HCT116 (cell line): Measurements from ENCODE around the gene OR5B21. TPM values are rescaled to one million over a fixed set of nuclear protein-coding genes. Genes with fewer than 3 reads are reported as not detected.

Experiments
- ATAC-seq: fragments of 200-7000 bp; cut with Tn5 transposase; 2 replicates; pipeline ENCODE4 v1.9.1; 2020; ENCODE audit warnings: mild to moderate bottlenecking, moderate library complexity
- BruUV-seq: library from RNA; stranded (reverse); fragments of 400-500 nt; replicated peaks from 2 replicates; lab custom pipeline; 2021; lab: Mats Ljungman, UMichigan
- CTCF ChIA-PET: fragments of 300-600 bp; sonication (Branson Sonifier 250); formaldehyde crosslinking; loops from one replicate; lab custom pipeline; 2021; ENCODE audit warnings: antibody characterized with exemption; lab: Charles Lee
- POLR2A ChIA-PET: fragments of 300-600, 350-600 bp; sonication (Branson Sonifier 250); formaldehyde crosslinking; loops from one replicate; lab custom pipeline; 2021; ENCODE audit warnings: antibody characterized with exemption; lab: Charles Lee
- RAD21 ChIA-PET, 2 experiments: fragments of 300-600 bp; sonication (Branson Sonifier 250); formaldehyde crosslinking; loops; one replicate each; lab custom pipeline; 2023; ENCODE audit warnings: low total read pairs in 2 of 2; ENCODE audit not compliant: uncharacterized antibody in 2 of 2, unreplicated experiment in 2 of 2, low non-redundant PET in 1 of 2; lab: Charles Lee
- DNase-seq: peaks from one replicate; pipeline ENCODE4 v3.0.0-alpha.2; 2010; ENCODE audit warnings: low read depth, low spot score
- H2AFZ ChIP-seq: fragments of 200-600 bp; shearing (Covaris generic), sonication (generic); 2 replicates; pipeline ENCODE4 v1.6.1; 2017; ENCODE audit warnings: low read depth, mixed run types, mixed read lengths, antibody characterized with exemption, low read length; ENCODE audit not compliant: poor library complexity, severe bottlenecking
- H3K27ac ChIP-seq: 2 replicates; pipeline ENCODE4 v1.5.1; 2012; ENCODE audit warnings: low read depth, low read length
- H3K27me3 ChIP-seq: fragments of 200-600 bp; sonication (generic); 2 replicates; pipeline ENCODE4 v1.6.1; 2016; ENCODE audit warnings: mixed run types, low read length, mixed read lengths; ENCODE audit not compliant: insufficient read depth
- H3K36me3 ChIP-seq, 2 experiments: fragments of 200-500 bp in 1 of 2; fragments of 200-600 bp in 1 of 2; sonication (Bioruptor generic) in 1 of 2; sonication (generic) in 1 of 2; 2 replicates each; pipeline versions ENCODE4 v1.5.1 to v1.6.1; 2014 to 2016; ENCODE audit warnings: low read length in 2 of 2, inconsistent platforms in 1 of 2, mixed read lengths in 1 of 2, mixed run types in 1 of 2; ENCODE audit not compliant: insufficient read depth in 2 of 2, control insufficient read depth in 1 of 2
- H3K4me1 ChIP-seq, 2 experiments: fragments of 200-600 bp in 1 of 2; sonication (generic) in 1 of 2; 2 replicates each; pipeline versions ENCODE4 v1.5.1 to v1.6.1; 2012 to 2017; ENCODE audit warnings: low read length in 2 of 2, inconsistent platforms in 1 of 2, mild to moderate bottlenecking in 1 of 2, mixed read lengths in 1 of 2, mixed run types in 1 of 2, moderate library complexity in 1 of 2; ENCODE audit not compliant: insufficient read depth in 2 of 2, control insufficient read depth in 1 of 2
- H3K4me2 ChIP-seq: fragments of 200-600 bp; sonication (generic); 2 replicates; pipeline ENCODE4 v1.6.1; 2017; ENCODE audit warnings: mixed run types, low read length, mixed read lengths
- H3K4me3 ChIP-seq, 2 experiments: fragments of 200-600 bp in 1 of 2; sonication (generic) in 1 of 2; replicated peaks in 1 of 2; 2 replicates each; pipeline ENCODE4 v1.5.1; 2011 to 2016; ENCODE audit warnings: low read length in 2 of 2, control low read depth in 1 of 2, low read depth in 1 of 2, mild to moderate bottlenecking in 1 of 2, mixed read lengths in 1 of 2, mixed run types in 1 of 2
- H3K79me2 ChIP-seq: fragments of 200-600 bp; sonication (generic); 2 replicates; pipeline ENCODE4 v1.6.1; 2017; ENCODE audit warnings: mild to moderate bottlenecking, mixed run types, low read length, moderate library complexity, mixed read lengths; ENCODE audit not compliant: insufficient read depth
- H3K9ac ChIP-seq: fragments of 200-600 bp; sonication (generic); 2 replicates; pipeline ENCODE4 v1.6.1; 2016; ENCODE audit warnings: low read length, mixed read lengths
- H3K9me2 ChIP-seq: fragments of 200-600 bp; sonication (generic), shearing (Covaris generic); 2 replicates; pipeline ENCODE4 v1.6.1; 2017; ENCODE audit warnings: mixed run types, mild to moderate bottlenecking, moderate library complexity; ENCODE audit not compliant: insufficient read depth
- H3K9me3 ChIP-seq, 2 experiments: fragments of 200-500 bp in 1 of 2; fragments of 200-600 bp in 1 of 2; sonication (Bioruptor generic) in 1 of 2; sonication (generic) in 1 of 2; 2 replicates each; pipeline ENCODE4 v1.6.1; 2014 to 2017; ENCODE audit warnings: low read length in 2 of 2, mixed read lengths in 2 of 2, inconsistent platforms in 1 of 2, low read depth in 1 of 2, mild to moderate bottlenecking in 1 of 2, mixed run types in 1 of 2, moderate library complexity in 1 of 2; ENCODE audit not compliant: control insufficient read depth in 1 of 2, insufficient read depth in 1 of 2
- H4K20me1 ChIP-seq: fragments of 200-600 bp; sonication (generic), shearing (Covaris generic); 2 replicates; pipeline ENCODE4 v1.6.1; 2017; ENCODE audit warnings: mixed run types, mild to moderate bottlenecking, moderate library complexity; ENCODE audit not compliant: insufficient read depth
- CEBPB ChIP-seq: IDR thresholded peaks from 2 replicates; pipeline ENCODE4 v1.6.1; 2012; ENCODE audit warnings: low read depth
- CTCF ChIP-seq, 3 experiments: fragments of 200-600 bp in 1 of 3; sonication (generic) in 1 of 3; IDR thresholded peaks in 2 of 3; conservative IDR thresholded peaks in 1 of 3; 2 replicates each; pipeline ENCODE4 v1.5.1; 2012 to 2017; ENCODE audit warnings: low read depth in 2 of 3, low read length in 2 of 3, antibody characterized with exemption in 1 of 3, borderline replicate concordance in 1 of 3, control low read depth in 1 of 3, mild to moderate bottlenecking in 1 of 3, mixed read lengths in 1 of 3, mixed run types in 1 of 3, moderate library complexity in 1 of 3; ENCODE audit not compliant: insufficient read depth in 1 of 3
- EGR1 ChIP-seq: IDR thresholded peaks from 2 replicates; pipeline ENCODE4 v1.6.1; 2012; ENCODE audit warnings: low read depth
- ELF1 ChIP-seq: IDR thresholded peaks from 2 replicates; pipeline ENCODE4 v1.6.1; 2012; ENCODE audit warnings: low read depth, borderline replicate concordance
- JUND ChIP-seq: IDR thresholded peaks from 2 replicates; pipeline ENCODE4 v1.6.1; 2012
- MAX ChIP-seq: IDR thresholded peaks from 2 replicates; pipeline ENCODE4 v1.6.1; 2012
- RAD21 ChIP-seq: IDR thresholded peaks from 2 replicates; pipeline ENCODE4 v1.6.1; 2012; ENCODE audit warnings: low read depth, mild to moderate bottlenecking
- SRF ChIP-seq: IDR thresholded peaks from 2 replicates; pipeline ENCODE4 v1.6.1; 2012; ENCODE audit warnings: low read depth
- TCF7L2 ChIP-seq: IDR thresholded peaks from 2 replicates; pipeline ENCODE4 v1.7.0; 2011; ENCODE audit warnings: borderline replicate concordance, inconsistent platforms; ENCODE audit not compliant: insufficient read depth, insufficient read length; ENCODE audit errors: extremely low read depth
- ZFX ChIP-seq: fragments of 450-650 bp; IDR thresholded peaks from 2 replicates; pipeline ENCODE4 v1.6.1; 2017
- ZNF274 ChIP-seq: fragments of 200-500 bp; sonication (Bioruptor generic); IDR thresholded peaks from 2 replicates; pipeline ENCODE4 v1.6.1; 2014; ENCODE audit warnings: mild to moderate bottlenecking, low read depth, low read length, inconsistent platforms
- intact Hi-C: fragments of 100-400 bp; cut with micrococcal nuclease; formaldehyde crosslinking; loops from 2 replicates; pipeline ENCODE4 v1.10.0; 2022
- total RNA-seq: library from RNA; stranded (reverse); gene quantifications from one replicate; pipeline ENCODE4 v1.2.1, GENCODE V29; 2021; ENCODE audit not compliant: unreplicated experiment
- TF ChIP-seq, protein P1 (sequence below): IDR thresholded peaks from 2 replicates; pipeline ENCODE4 v1.6.1; 2012
- TF ChIP-seq, protein P2 (sequence below): IDR thresholded peaks from 2 replicates; pipeline ENCODE4 v1.6.1; 2012; ENCODE audit warnings: low read depth

OR5B21 gene
- total RNA-seq, 1 experiment from 2014 or later: not detected

DNA sequence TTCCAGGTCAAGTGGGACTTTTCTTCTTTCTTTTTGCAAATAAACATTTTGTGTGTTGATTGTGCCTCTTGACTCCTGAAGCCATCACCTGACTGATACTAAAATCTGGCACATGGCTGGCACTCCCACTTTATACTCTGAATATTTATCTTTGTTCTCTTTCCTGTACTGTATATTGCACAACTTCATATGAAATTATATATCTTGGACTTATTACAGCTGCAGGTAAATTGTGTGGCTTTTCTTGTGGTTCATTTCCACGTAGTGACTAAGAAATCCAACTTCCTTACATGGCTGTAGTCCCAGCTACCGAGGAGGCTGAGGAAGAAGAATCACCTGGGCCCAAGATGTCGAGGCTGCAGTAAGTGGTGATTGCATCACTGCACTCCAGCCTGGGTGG, 42.2 kb downstream of the OR5B21 start:
- RAD21 ChIA-PET: no interaction called here
- CTCF ChIA-PET: no interaction called here
- TF ChIP-seq CEBPB: no peak
- TF ChIP-seq ELF1: no peak
- TF ChIP-seq SRF: no peak
- TF ChIP-seq JUND: no peak
- no peak for TF ChIP-seq MAX
- TF ChIP-seq, protein P1, sequence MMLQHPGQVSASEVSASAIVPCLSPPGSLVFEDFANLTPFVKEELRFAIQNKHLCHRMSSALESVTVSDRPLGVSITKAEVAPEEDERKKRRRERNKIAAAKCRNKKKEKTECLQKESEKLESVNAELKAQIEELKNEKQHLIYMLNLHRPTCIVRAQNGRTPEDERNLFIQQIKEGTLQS: no peak
- TF ChIP-seq, protein P2, sequence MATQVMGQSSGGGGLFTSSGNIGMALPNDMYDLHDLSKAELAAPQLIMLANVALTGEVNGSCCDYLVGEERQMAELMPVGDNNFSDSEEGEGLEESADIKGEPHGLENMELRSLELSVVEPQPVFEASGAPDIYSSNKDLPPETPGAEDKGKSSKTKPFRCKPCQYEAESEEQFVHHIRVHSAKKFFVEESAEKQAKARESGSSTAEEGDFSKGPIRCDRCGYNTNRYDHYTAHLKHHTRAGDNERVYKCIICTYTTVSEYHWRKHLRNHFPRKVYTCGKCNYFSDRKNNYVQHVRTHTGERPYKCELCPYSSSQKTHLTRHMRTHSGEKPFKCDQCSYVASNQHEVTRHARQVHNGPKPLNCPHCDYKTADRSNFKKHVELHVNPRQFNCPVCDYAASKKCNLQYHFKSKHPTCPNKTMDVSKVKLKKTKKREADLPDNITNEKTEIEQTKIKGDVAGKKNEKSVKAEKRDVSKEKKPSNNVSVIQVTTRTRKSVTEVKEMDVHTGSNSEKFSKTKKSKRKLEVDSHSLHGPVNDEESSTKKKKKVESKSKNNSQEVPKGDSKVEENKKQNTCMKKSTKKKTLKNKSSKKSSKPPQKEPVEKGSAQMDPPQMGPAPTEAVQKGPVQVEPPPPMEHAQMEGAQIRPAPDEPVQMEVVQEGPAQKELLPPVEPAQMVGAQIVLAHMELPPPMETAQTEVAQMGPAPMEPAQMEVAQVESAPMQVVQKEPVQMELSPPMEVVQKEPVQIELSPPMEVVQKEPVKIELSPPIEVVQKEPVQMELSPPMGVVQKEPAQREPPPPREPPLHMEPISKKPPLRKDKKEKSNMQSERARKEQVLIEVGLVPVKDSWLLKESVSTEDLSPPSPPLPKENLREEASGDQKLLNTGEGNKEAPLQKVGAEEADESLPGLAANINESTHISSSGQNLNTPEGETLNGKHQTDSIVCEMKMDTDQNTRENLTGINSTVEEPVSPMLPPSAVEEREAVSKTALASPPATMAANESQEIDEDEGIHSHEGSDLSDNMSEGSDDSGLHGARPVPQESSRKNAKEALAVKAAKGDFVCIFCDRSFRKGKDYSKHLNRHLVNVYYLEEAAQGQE: no peak
- TF ChIP-seq RAD21: no peak
- TF ChIP-seq ZFX: no peak
- TF ChIP-seq CTCF (IDR thresholded peaks at IDR 0.05 in 2 of 3, conservative IDR thresholded peaks at IDR 0.05 in 1 of 3; ENCODE audit: borderline replicate concordance in 1 of 3, insufficient read depth in 1 of 3, low read depth in 2 of 3, low read length in 2 of 3): no peak
- no peak for TF ChIP-seq ZNF274
- TF ChIP-seq TCF7L2: no peak
- TF ChIP-seq EGR1: no peak
- H3K27ac ChIP-seq: no peak overlapping the region
- no peaks in the 10 kb centered on the region for H3K27me3 ChIP-seq
- intact Hi-C loops: no loop called here
- no peak overlapping the region for H3K9ac ChIP-seq
- H3K9me2 ChIP-seq: no peaks in the 10 kb centered on the region
- no peaks in the 10 kb centered on the region; a peak in 1 of 4 replicates for H3K9me3 ChIP-seq
- DNase-seq: no peak
- H3K4me1 ChIP-seq: no peaks in the 10 kb centered on the region
- no peak for ATAC-seq
- H2AFZ ChIP-seq: no peak overlapping the region
- no peaks in the 10 kb centered on the region for H4K20me1 ChIP-seq
- BruUV-seq: no TSS peak
- POLR2A ChIA-PET: no interaction called here
- no peak overlapping the region for H3K4me2 ChIP-seq
- no peaks in the 10 kb centered on the region for H3K36me3 ChIP-seq
- H3K4me3 ChIP-seq: no peak overlapping the region
- no peaks in the 10 kb centered on the region for H3K79me2 ChIP-seq

Other genes starting within 250 kb of the OR5B21 start
- not detected for gene OR10W1, start 239.8 kb downstream of the OR5B21 start, total RNA-seq
- not detected for gene OR5B17, start 149.0 kb downstream of the OR5B21 start, total RNA-seq
- gene OR5B3, start 101.2 kb downstream of the OR5B21 start, total RNA-seq: not detected
- not detected for gene OR5B2, start 80.0 kb downstream of the OR5B21 start, total RNA-seq
- gene OR5B12, start 65.9 kb downstream of the OR5B21 start, total RNA-seq: not detected
- gene LPXN, start 67.8 kb upstream of the OR5B21 start, total RNA-seq: 3.6 TPM
- gene ZFP91, start 71.0 kb upstream of the OR5B21 start, total RNA-seq: 58.6 TPM
- gene CNTF, start 114.6 kb upstream of the OR5B21 start, total RNA-seq: 2.3 TPM
- gene GLYAT, start 223.8 kb upstream of the OR5B21 start, total RNA-seq: not detected